IPS-20b (cell line): ENCODE data around the gene PLA2G4B.

ENCODE experiments used
- H3K27ac ChIP-seq: one replicate; pipeline ENCODE4 v1.5.1; 2013; ENCODE audit warnings: low read length
- H3K27me3 ChIP-seq: 2 replicates; pipeline ENCODE4 v1.6.1; 2013; ENCODE audit warnings: mild to moderate bottlenecking, low read length, inconsistent platforms; ENCODE audit not compliant: insufficient read depth
- H3K36me3 ChIP-seq: 2 replicates; pipeline ENCODE4 v1.6.1; 2013; ENCODE audit warnings: low read depth, mild to moderate bottlenecking, inconsistent platforms, low read length, moderate library complexity; ENCODE audit not compliant: insufficient read depth
- H3K4me1 ChIP-seq: 2 replicates; pipeline ENCODE4 v1.6.1; 2013; ENCODE audit warnings: mild to moderate bottlenecking, control low read depth, inconsistent platforms, low read length, moderate library complexity; ENCODE audit not compliant: insufficient read depth
- H3K4me3 ChIP-seq: 2 replicates; pipeline ENCODE4 v1.5.1; 2013; ENCODE audit warnings: mild to moderate bottlenecking, low read length, inconsistent platforms
- H3K9ac ChIP-seq: 2 replicates; pipeline ENCODE4 v1.6.1; 2013; ENCODE audit warnings: low read depth, mild to moderate bottlenecking, inconsistent platforms, low read length, moderate library complexity
- H3K9me3 ChIP-seq: 2 replicates; pipeline ENCODE4 v1.6.1; 2013; ENCODE audit warnings: mild to moderate bottlenecking, low read depth, low read length, inconsistent platforms; ENCODE audit not compliant: insufficient read depth

PLA2G4B gene

GRCh38 chr15:41895491-41895890, 56.8 kb downstream of the PLA2G4B start:
- Histone ChIP-seq H3K9me3 (no peaks in the 10 kb centered on the region), H3K36me3 (peaks cover 8% of the 10 kb centered on the region; the same call in 1 of the 2 replicates), H3K4me1 (no peaks in the 10 kb centered on the region), H3K4me3 (no peak overlapping the region), H3K27ac (no peak overlapping the region), H3K27me3 (no peaks in the 10 kb centered on the region), H3K9ac (no peak overlapping the region)

GRCh38 chr15:41895957-41896356, 57.3 kb downstream of the PLA2G4B start:
- Histone ChIP-seq H3K4me1 (no peaks in the 10 kb centered on the region), H3K27ac (no peak overlapping the region), H3K9ac (no peak overlapping the region)

GRCh38 chr15:41896566-41896965, 57.9 kb downstream of the PLA2G4B start:
- H3K9ac ChIP-seq, result no peak overlapping the region
- no peaks in the 10 kb centered on the region for H3K4me1 ChIP-seq
- H3K9me3 ChIP-seq, result no peaks in the 10 kb centered on the region
- no peak overlapping the region for H3K4me3 ChIP-seq
- H3K27ac ChIP-seq, result no peak overlapping the region
- H3K27me3 ChIP-seq, result no peaks in the 10 kb centered on the region
- H3K36me3 ChIP-seq, result peaks cover 16% of the 10 kb centered on the region

More at GRCh38 chr15:41895957-41896356, 57.3 kb downstream of the PLA2G4B start:
- no peaks in the 10 kb centered on the region for H3K9me3 ChIP-seq
- H3K27me3 ChIP-seq, result no peaks in the 10 kb centered on the region
- peaks cover 13% of the 10 kb centered on the region for H3K36me3 ChIP-seq
- no peak overlapping the region for H3K4me3 ChIP-seq

GRCh38 chr15:41897363-41897799, 58.7 kb downstream of the PLA2G4B start:
- no peak overlapping the region for H3K27ac ChIP-seq
- no peaks in the 10 kb centered on the region for H3K27me3 ChIP-seq
- peaks cover 16% of the 10 kb centered on the region for H3K36me3 ChIP-seq
- H3K4me1 ChIP-seq, result no peaks in the 10 kb centered on the region
- no peak overlapping the region for H3K9ac ChIP-seq
- no peak overlapping the region for H3K4me3 ChIP-seq
- H3K9me3 ChIP-seq, result no peaks in the 10 kb centered on the region
